K562 (cell line): ENCODE results near the gene ANAPC5. TPM values are rescaled to one million over a fixed set of nuclear protein-coding genes. Genes with fewer than 3 reads are reported as not detected.
A peak's percentile ranks its signal among the peaks of the same experiment; 100 is the strongest.

ENCODE experiments used
- ATF3 ChIP-seq, 2 experiments: fragments of 450-650 bp in 1 of 2; sonication (generic) in 1 of 2; formaldehyde crosslinking in 1 of 2; IDR thresholded peaks in 1 of 2; conservative IDR thresholded peaks in 1 of 2; 2 replicates each; pipeline versions ENCODE4 v1.6.1 to v1.8.1; 2016 to 2023; ENCODE audit warnings: mild to moderate bottlenecking in 2 of 2, moderate library complexity in 2 of 2, inconsistent platforms in 1 of 2, missing genetic modification reagents in 1 of 2
- CEBPZ ChIP-seq: fragments of 150-350 bp; IDR thresholded peaks from 2 replicates; pipeline ENCODE4 v1.6.1; 2014; ENCODE audit warnings: low read depth, mild to moderate bottlenecking, low read length, borderline replicate concordance
- CGGBP1 ChIP-seq: fragments of 250-450 bp; sonication (Bioruptor Pico); IDR thresholded peaks from 2 replicates; pipeline ENCODE4 v1.9.0; 2021; ENCODE audit warnings: mild to moderate bottlenecking
- HDAC3 ChIP-seq: fragments of 450-650 bp; IDR thresholded peaks from 2 replicates; pipeline ENCODE4 v1.6.1; 2018; ENCODE audit warnings: borderline replicate concordance, mild to moderate bottlenecking, moderate library complexity; ENCODE audit not compliant: partially characterized antibody
- KLF13 ChIP-seq: fragments of 450-650 bp; IDR thresholded peaks from 2 replicates; pipeline ENCODE4 v1.6.1; 2016; ENCODE audit warnings: missing genetic modification characterization, low read depth, mild to moderate bottlenecking, missing compliant biosample characterization, moderate library complexity, borderline replicate concordance
- MEIS2 ChIP-seq: fragments of 450-650 bp; IDR thresholded peaks from 2 replicates; pipeline ENCODE4 v1.6.1; 2014; ENCODE audit warnings: mild to moderate bottlenecking; ENCODE audit not compliant: partially characterized antibody
- NR2C2 ChIP-seq, 2 experiments: fragments of 200-800 bp in 1 of 2; sonication (Bioruptor generic) in 1 of 2; sonication (generic) in 1 of 2; formaldehyde crosslinking in 1 of 2; IDR thresholded peaks; 2 replicates each; pipeline versions ENCODE4 v1.6.1 to v1.8.0; 2016 to 2022; ENCODE audit warnings: mild to moderate bottlenecking in 1 of 2, missing compliant biosample characterization in 1 of 2, missing genetic modification characterization in 1 of 2, missing genetic modification reagents in 1 of 2
- RB1 ChIP-seq: fragments of 450-650 bp; IDR thresholded peaks from 2 replicates; pipeline ENCODE4 v1.6.1; 2017; ENCODE audit warnings: low read depth, mild to moderate bottlenecking
- SIN3A ChIP-seq, 2 experiments: fragments of 150-350 bp in 1 of 2; IDR thresholded peaks; 2 replicates each; pipeline ENCODE4 v1.6.1; 2011 to 2016; ENCODE audit warnings: borderline replicate concordance in 2 of 2, low read depth in 2 of 2, low read length in 2 of 2, mild to moderate bottlenecking in 2 of 2, moderate library complexity in 2 of 2; ENCODE audit not compliant: control insufficient read depth in 1 of 2
- SIN3B ChIP-seq: fragments of 450-650 bp; IDR thresholded peaks from 2 replicates; pipeline ENCODE4 v1.6.1; 2017; ENCODE audit warnings: low read depth, mild to moderate bottlenecking, moderate library complexity
- THRA ChIP-seq: fragments of 450-650 bp; IDR thresholded peaks from 2 replicates; pipeline ENCODE4 v1.6.1; 2017; ENCODE audit warnings: mild to moderate bottlenecking, moderate library complexity
- ZBTB11 ChIP-seq, 3 experiments: fragments of 200-800 bp in 1 of 3; fragments of 250-450 bp in 1 of 3; fragments of 450-650 bp in 1 of 3; sonication (Bioruptor Pico) in 1 of 3; sonication (Bioruptor generic) in 1 of 3; formaldehyde crosslinking in 1 of 3; IDR thresholded peaks; 2 replicates each; pipeline versions ENCODE4 v1.6.1 to v1.8.0; 2016 to 2022; ENCODE audit warnings: mild to moderate bottlenecking in 2 of 3, missing genetic modification characterization in 2 of 3, missing compliant biosample characterization in 1 of 3, moderate library complexity in 1 of 3
- ZNF354B ChIP-seq: fragments of 250-450 bp; sonication (Bioruptor Pico); IDR thresholded peaks from 2 replicates; pipeline ENCODE4 v1.4.0; 2020
- ZNF586 ChIP-seq: fragments of 450-650 bp; formaldehyde crosslinking; conservative IDR thresholded peaks from 2 replicates; pipeline ENCODE4 v1.4.0; 2020; ENCODE audit warnings: mild to moderate bottlenecking, moderate library complexity
- polyA plus RNA-seq, 8 experiments: library from polyadenylated mRNA; depleted of rRNA in 4 of 8; stranded (reverse) in 5 of 8; unstranded in 3 of 8; fragments of >200 nt; fragmentation: Nextera tagmentation in 2 of 8; fragmentation: Illumina TruSeq in 1 of 8; extraction: Ambion mirVana in 2 of 8; extraction: Trizol in 1 of 8; gene quantifications; 2 replicates each; pipeline versions ENCODE4 v1.2.1 to v1.2.3, GENCODE V29; 2011 to 2014; ENCODE audit warnings: inconsistent platforms in 1 of 8, missing spikeins in 1 of 8
- total RNA-seq, 7 experiments: library from RNA; depleted of rRNA in 6 of 7; stranded (reverse); fragments of >200 nt in 6 of 7; fragmentation: Illumina TruSeq in 2 of 7; extraction: Trizol in 2 of 7; gene quantifications; 2 replicates each; pipeline versions ENCODE4 v1.2.1 to v1.2.3, GENCODE V29; 2011 to 2021; ENCODE audit warnings: low replicate concordance in 1 of 7

ANAPC5 gene
- total and polyA plus RNA-seq, 9 of the 15 experiments (the other 6 are each of a cell fraction or from before 2014, with no cell fraction given): 136 to 315 (median 197) TPM

- TF ChIP-seq ZBTB11 (CRISPR knock-in tag; IDR thresholded peaks at IDR 0.05) (peak in 1 of 3 experiments; percentile 84; a peak in 2 of 6 replicates), HDAC3 (no peak), CEBPZ (no peak), KLF13 (tag) (no peak), MEIS2 (no peak), RB1 (peak; percentile 75), SIN3B (no peak; the same call in 1 of the 2 replicates), ZNF354B (no peak), SIN3A (IDR thresholded peaks at IDR 0.05; ENCODE audit: borderline replicate concordance in 2 of 2, control insufficient read depth in 1 of 2, low read depth in 2 of 2, low read length in 2 of 2) (peak in 1 of 2 experiments; percentile 9; a peak in 1 of 4 replicates), ZNF586 (CRISPR knock-in tag) (no peak), NR2C2 (CRISPR knock-in tag; IDR thresholded peaks at IDR 0.05) (0 out of 2 replicates have a peak, but pooled peaks have one; percentile 48), NR2C2 (tag; IDR thresholded peaks at IDR 0.05) (no peak), ATF3 (IDR thresholded peaks at IDR 0.05) (no peak), ATF3 (CRISPR knock-in tag; conservative IDR thresholded peaks at IDR 0.05) (no peak), CGGBP1 (CRISPR knock-in tag) (no peak), THRA (no peak)
Measured at GRCh38 chr12:121296618-121297434, 55.4 kb downstream of the ANAPC5 start, which contains the start of gene CAMKK2 (continued).
